Trophoblast cell (in vitro differentiated cells and primary cell): ENCODE data around the gene DIS3L2.
A peak's percentile ranks its signal among the peaks of the same experiment; 100 is the strongest.
"Not testable (repeated sequence)": the region's sequence is repeated elsewhere in the genome, so short reads cannot be mapped to it uniquely, and the experiment has no call there.

ENCODE experiments used
- DNase-seq, 2 donors: peaks; one replicate each; pipeline ENCODE4 v3.0.0-alpha.2; 2016
- H2AFZ ChIP-seq: 2 replicates; pipeline ENCODE4 v1.6.1; 2013; ENCODE audit warnings: low read length, moderate library complexity, mild to moderate bottlenecking; ENCODE audit not compliant: insufficient read depth, poor library complexity
- H2AK5ac ChIP-seq: 2 replicates; pipeline ENCODE4 v1.6.1; 2013; ENCODE audit warnings: mild to moderate bottlenecking, low read length
- H2BK120ac ChIP-seq: 2 replicates; pipeline ENCODE4 v1.6.1; 2013; ENCODE audit warnings: low read length, mild to moderate bottlenecking, moderate library complexity; ENCODE audit not compliant: insufficient read depth, poor library complexity
- H2BK12ac ChIP-seq: 2 replicates; pipeline ENCODE4 v1.6.1; 2013; ENCODE audit warnings: mild to moderate bottlenecking, low read length, moderate library complexity
- H2BK5ac ChIP-seq: 2 replicates; pipeline ENCODE4 v1.6.1; 2013; ENCODE audit warnings: low read length, low read depth, moderate library complexity, mild to moderate bottlenecking; ENCODE audit not compliant: poor library complexity
- H3K14ac ChIP-seq: 2 replicates; pipeline ENCODE4 v1.6.1; 2013; ENCODE audit warnings: mild to moderate bottlenecking, low read length
- H3K18ac ChIP-seq: 2 replicates; pipeline ENCODE4 v1.6.1; 2013; ENCODE audit warnings: mild to moderate bottlenecking, low read length
- H3K23ac ChIP-seq: 2 replicates; pipeline ENCODE4 v1.6.1; 2013; ENCODE audit warnings: low read length
- H3K27ac ChIP-seq: 2 replicates; pipeline ENCODE4 v1.5.1; 2013; ENCODE audit warnings: low read depth, mild to moderate bottlenecking, inconsistent platforms, low read length, moderate library complexity
- H3K27me3 ChIP-seq: 2 replicates; pipeline ENCODE4 v1.6.1; 2013; ENCODE audit warnings: inconsistent platforms, mild to moderate bottlenecking, low read length, moderate library complexity; ENCODE audit not compliant: insufficient read depth
- H3K36me3 ChIP-seq, 2 experiments: 1 replicate in 1 of 2; 2 replicates in 1 of 2; pipeline ENCODE4 v1.6.1; 2013; ENCODE audit warnings: low read length in 2 of 2, mild to moderate bottlenecking in 2 of 2, moderate library complexity in 1 of 2; ENCODE audit not compliant: insufficient read depth in 2 of 2, control insufficient read depth in 1 of 2
- H3K4ac ChIP-seq: 2 replicates; pipeline ENCODE4 v1.6.1; 2013; ENCODE audit warnings: low read depth, mild to moderate bottlenecking, low read length, moderate library complexity
- H3K4me1 ChIP-seq, 2 experiments: 1 replicate in 1 of 2; 2 replicates in 1 of 2; pipeline ENCODE4 v1.6.1; 2013; ENCODE audit warnings: low read length in 2 of 2, mild to moderate bottlenecking in 2 of 2, moderate library complexity in 1 of 2; ENCODE audit not compliant: insufficient read depth in 2 of 2, control insufficient read depth in 1 of 2
- H3K4me2 ChIP-seq: 2 replicates; pipeline ENCODE4 v1.6.1; 2013; ENCODE audit warnings: inconsistent platforms, mild to moderate bottlenecking, low read length, moderate library complexity
- H3K4me3 ChIP-seq: 2 replicates; pipeline ENCODE4 v1.5.1; 2013; ENCODE audit warnings: mild to moderate bottlenecking, low read depth, low read length, inconsistent platforms
- H3K79me1 ChIP-seq: one replicate; pipeline ENCODE4 v1.6.1; 2013; ENCODE audit warnings: low read length
- H3K79me2 ChIP-seq: 2 replicates; pipeline ENCODE4 v1.6.1; 2013; ENCODE audit warnings: low read length, mild to moderate bottlenecking; ENCODE audit not compliant: control insufficient read depth, insufficient read depth, poor library complexity
- H3K9ac ChIP-seq: 2 replicates; pipeline ENCODE4 v1.6.1; 2013; ENCODE audit warnings: mild to moderate bottlenecking, low read length
- H3K9me3 ChIP-seq: 2 replicates; pipeline ENCODE4 v1.6.1; 2013; ENCODE audit warnings: low read depth, mild to moderate bottlenecking, control low read depth, inconsistent platforms, low read length; ENCODE audit not compliant: insufficient read depth
- H4K12ac ChIP-seq: 2 replicates; pipeline ENCODE4 v1.6.1; 2013; ENCODE audit warnings: low read depth, mild to moderate bottlenecking, low read length, moderate library complexity
- H4K8ac ChIP-seq: 2 replicates; pipeline ENCODE4 v1.6.1; 2013; ENCODE audit warnings: low read depth, mild to moderate bottlenecking, low read length, moderate library complexity
- H4K91ac ChIP-seq: one replicate; pipeline ENCODE4 v1.6.1; 2013; ENCODE audit warnings: low read depth, mild to moderate bottlenecking, low read length, moderate library complexity
- WGBS: extraction: QIAGEN DNeasy Blood & Tissue Kit; methylation state at CpG from one replicate; pipeline ENCODE4 v1.1.7; 2013; ENCODE audit warnings: missing lambda C conversion rate; ENCODE audit not compliant: insufficient read length, insufficient coverage; ENCODE audit errors: extremely low coverage; 5-methylcytosine and 5-hydroxymethylcytosine counted together

The DIS3L2 gene

DNA sequence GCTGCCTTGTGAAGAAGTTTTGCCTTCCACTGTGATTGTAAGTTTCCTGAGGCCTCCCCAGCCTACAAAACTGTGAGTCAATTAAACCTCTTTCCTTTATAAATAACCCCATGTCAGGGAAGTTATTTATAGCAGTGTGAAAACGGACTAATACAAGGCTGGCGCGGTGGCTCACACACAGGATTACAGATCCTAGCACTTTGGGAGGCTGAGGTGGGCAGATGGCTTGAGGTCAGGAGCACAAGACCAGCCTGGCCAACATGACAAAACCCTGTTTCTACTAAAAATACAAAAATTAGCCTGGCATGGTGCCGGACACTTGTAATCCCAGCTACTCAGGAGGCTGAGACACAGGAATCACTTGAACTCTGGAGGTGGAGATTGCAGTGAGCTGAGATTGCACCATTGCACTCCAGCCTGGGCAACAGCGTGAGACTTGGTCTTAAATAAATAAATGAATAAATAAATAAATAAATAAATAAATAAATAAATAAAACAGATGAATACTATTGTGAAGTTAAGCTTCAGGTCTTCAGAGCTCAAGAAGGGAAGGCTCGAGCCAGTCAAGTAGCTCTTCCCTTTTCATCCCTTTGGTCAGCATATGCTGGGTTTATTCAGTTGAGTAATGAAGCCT lies 154.3 kb downstream of the DIS3L2 start:
- not testable (repeated sequence) for H3K36me3 ChIP-seq, H3K14ac ChIP-seq, H3K27me3 ChIP-seq, H3K4me3 ChIP-seq, H3K4ac ChIP-seq, H2BK5ac ChIP-seq, H4K12ac ChIP-seq, H3K9ac ChIP-seq, H3K79me1 ChIP-seq, H4K91ac ChIP-seq, H4K8ac ChIP-seq, DNase-seq, H3K9me3 ChIP-seq, H3K79me2 ChIP-seq, H3K4me2 ChIP-seq, H2AFZ ChIP-seq, H3K4me1 ChIP-seq, H3K23ac ChIP-seq, H3K27ac ChIP-seq, H2BK120ac ChIP-seq, H2AK5ac ChIP-seq, H3K18ac ChIP-seq, H2BK12ac ChIP-seq
- WGBS = no CpG with 5 or more reads among the region's 6 CpGs

GRCh38 chr2:232116852-232117251 lies 155.3 kb downstream of the DIS3L2 start:
- H3K9ac ChIP-seq = no peak overlapping the region

DNA sequence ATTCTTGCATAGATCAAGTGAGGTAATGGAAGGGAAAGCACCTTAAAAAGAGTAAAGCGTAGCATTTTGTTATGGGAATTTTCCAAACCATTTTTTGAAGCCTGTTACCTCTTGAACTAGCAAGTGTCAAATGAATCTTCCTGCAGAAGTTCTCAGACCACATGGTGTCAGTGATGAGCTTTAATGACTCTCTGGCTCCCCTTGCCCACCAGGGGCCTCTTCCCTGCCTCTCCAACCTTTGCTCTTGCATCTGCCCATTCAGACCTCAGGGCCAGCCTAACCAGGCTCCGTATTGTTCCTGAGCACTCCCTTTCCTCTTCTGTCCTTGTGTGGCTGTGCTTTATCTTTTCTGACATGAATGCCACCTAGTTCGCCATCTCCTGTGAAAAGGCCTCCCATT lies 155.9 kb downstream of the DIS3L2 start:
- no peak overlapping the region for H2BK12ac ChIP-seq
- no peak overlapping the region for H2AFZ ChIP-seq
- H3K79me2 ChIP-seq = no peaks in the 10 kb centered on the region
- no peak overlapping the region for H2AK5ac ChIP-seq
- H3K4me1 ChIP-seq = no peaks in the 10 kb centered on the region
- H3K9ac ChIP-seq = no peak overlapping the region
- no peak overlapping the region for H2BK120ac ChIP-seq
- no peak overlapping the region for H3K4me3 ChIP-seq
- no peak overlapping the region for H3K4ac ChIP-seq
- peak in 1 of 2 donors; percentile 1 for DNase-seq
- H2BK5ac ChIP-seq = no peak overlapping the region
- H3K9me3 ChIP-seq = no peaks in the 10 kb centered on the region
- no CpG with 5 or more reads among the region's 3 CpGs for WGBS
- no peak overlapping the region for H4K12ac ChIP-seq
- H3K23ac ChIP-seq = no peak overlapping the region
- no peaks in the 10 kb centered on the region for H3K27me3 ChIP-seq
- no peaks in the 10 kb centered on the region for H3K79me1 ChIP-seq
- H3K18ac ChIP-seq = no peak overlapping the region
- no peak overlapping the region for H4K8ac ChIP-seq
- no peak overlapping the region for H3K14ac ChIP-seq
- H3K27ac ChIP-seq = no peak overlapping the region
- no peaks in the 10 kb centered on the region for H3K36me3 ChIP-seq
- H3K4me2 ChIP-seq = no peak overlapping the region
- H4K91ac ChIP-seq = no peak overlapping the region

More at GRCh38 chr2:232116852-232117251, 155.3 kb downstream of the DIS3L2 start:
- no peaks in the 10 kb centered on the region for H3K9me3 ChIP-seq
- H2BK12ac ChIP-seq = no peak overlapping the region
- no peak overlapping the region for H2AK5ac ChIP-seq
- H2AFZ ChIP-seq = no peak overlapping the region
- no peaks in the 10 kb centered on the region for H3K79me1 ChIP-seq
- H3K14ac ChIP-seq = no peak overlapping the region
- H3K4me3 ChIP-seq = peak overlapping the region; percentile 13
- no peak overlapping the region for H4K91ac ChIP-seq
- no peak overlapping the region for H3K4me2 ChIP-seq
- H3K27ac ChIP-seq = no peak overlapping the region
- no peak overlapping the region for H3K4ac ChIP-seq
- no peak overlapping the region for H4K12ac ChIP-seq
- DNase-seq = no peak
- no peaks in the 10 kb centered on the region for H3K27me3 ChIP-seq
- H3K18ac ChIP-seq = no peak overlapping the region
- WGBS = no CpG with 5 or more reads among the region's 3 CpGs
- no peak overlapping the region for H3K23ac ChIP-seq
- H2BK120ac ChIP-seq = no peak overlapping the region
- H2BK5ac ChIP-seq = no peak overlapping the region
- no peak overlapping the region for H4K8ac ChIP-seq
- H3K79me2 ChIP-seq = no peaks in the 10 kb centered on the region
- no peaks in the 10 kb centered on the region for H3K36me3 ChIP-seq
- H3K4me1 ChIP-seq = no peaks in the 10 kb centered on the region

GRCh38 chr2:232120911-232121310 lies 159.4 kb downstream of the DIS3L2 start:
- no peak overlapping the region for H2BK5ac ChIP-seq
- no peak overlapping the region for H4K12ac ChIP-seq
- no peak overlapping the region for H2AFZ ChIP-seq
- no peak overlapping the region for H3K4me2 ChIP-seq
- no peak overlapping the region for H3K4me3 ChIP-seq
- no peaks in the 10 kb centered on the region for H3K79me1 ChIP-seq
- H3K4ac ChIP-seq = no peak overlapping the region
- H2BK12ac ChIP-seq = no peak overlapping the region
- no peak overlapping the region for H3K27ac ChIP-seq
- no peaks in the 10 kb centered on the region for H3K36me3 ChIP-seq
- H4K8ac ChIP-seq = no peak overlapping the region
- H3K14ac ChIP-seq = no peak overlapping the region
- DNase-seq = no peak
- no peaks in the 10 kb centered on the region for H3K79me2 ChIP-seq
- H2AK5ac ChIP-seq = no peak overlapping the region
- no peak overlapping the region for H3K23ac ChIP-seq
- no peak overlapping the region for H3K9ac ChIP-seq
- no peaks in the 10 kb centered on the region for H3K9me3 ChIP-seq
- no peak overlapping the region for H2BK120ac ChIP-seq
- no peak overlapping the region for H3K18ac ChIP-seq
- no peaks in the 10 kb centered on the region for H3K27me3 ChIP-seq
- no peak overlapping the region for H4K91ac ChIP-seq
- H3K4me1 ChIP-seq = no peaks in the 10 kb centered on the region
